Endothelial cell of umbilical vein (primary cell): Measurements from ENCODE around the gene RBM4. TPM values are rescaled to one million over a fixed set of nuclear protein-coding genes. Genes with fewer than 3 reads are reported as not detected.

ENCODE experiments used
- BruUV-seq: library from RNA; stranded (reverse); fragments of 400-500 nt; replicated peaks from 2 replicates; lab custom pipeline; 2021; lab: Mats Ljungman, UMichigan
- CTCF ChIA-PET: fragments of 300-600, 350-600 bp; sonication (Branson Sonifier 250); formaldehyde crosslinking; loops from one replicate; lab custom pipeline; 2021; ENCODE audit warnings: antibody characterized with exemption, inconsistent platforms; lab: Charles Lee
- POLR2A ChIA-PET: fragments of 300-600, 350-600 bp; sonication (Branson Sonifier 250); formaldehyde crosslinking; loops from one replicate; lab custom pipeline; 2021; ENCODE audit warnings: antibody characterized with exemption, inconsistent platforms; lab: Charles Lee
- DNase-seq: peaks from one replicate; pipeline ENCODE4 v3.0.0-alpha.2; 2011; ENCODE audit warnings: low read depth, low spot score
- FAIRE-seq: peaks from 2 replicates; lab custom pipeline; 2011; peaks lifted over from hg19 to GRCh38; lab: Jason Lieb, UNC
- H2AFZ ChIP-seq: 2 replicates; pipeline ENCODE4 v1.6.0; 2012; ENCODE audit warnings: low read depth, low read length, control low read depth, inconsistent platforms
- H3K27ac ChIP-seq: 2 replicates; pipeline ENCODE4 v1.5.1; 2011; ENCODE audit warnings: low read depth, mild to moderate bottlenecking, control low read depth, low read length, moderate library complexity; ENCODE audit not compliant: insufficient read depth
- H3K27me3 ChIP-seq, 2 experiments: 2 replicates each; pipeline versions ENCODE4 v1.6.0 to v1.6.1; 2011; ENCODE audit warnings: low read length in 2 of 2, mixed read lengths in 1 of 2; ENCODE audit not compliant: control insufficient read depth in 2 of 2, insufficient read depth in 2 of 2
- H3K36me3 ChIP-seq, 2 experiments: 2 replicates in 1 of 2; 3 replicates in 1 of 2; pipeline ENCODE4 v1.5.1; 2011; ENCODE audit warnings: low read length in 2 of 2, mild to moderate bottlenecking in 1 of 2, moderate library complexity in 1 of 2; ENCODE audit not compliant: control insufficient read depth in 2 of 2, insufficient read depth in 2 of 2; ENCODE audit errors: extremely low read depth in 1 of 2
- H3K4me1 ChIP-seq: 3 replicates; pipeline ENCODE4 v1.5.1; 2011; ENCODE audit warnings: mild to moderate bottlenecking, low read length; ENCODE audit not compliant: control insufficient read depth, insufficient read depth; ENCODE audit errors: extremely low read depth
- H3K4me2 ChIP-seq: 2 replicates; pipeline ENCODE4 v1.6.1; 2011; ENCODE audit warnings: low read length, control low read depth, mixed read lengths; ENCODE audit not compliant: insufficient read depth
- H3K4me3 ChIP-seq, 3 experiments: fragments of 200-600 bp in 1 of 3; sonication (generic), shearing (Covaris generic) in 1 of 3; replicated peaks in 1 of 3; 2 replicates each; pipeline ENCODE4 v1.5.1; 2011 to 2016; ENCODE audit warnings: control low read depth in 3 of 3, low read length in 3 of 3, mild to moderate bottlenecking in 2 of 3, inconsistent platforms in 1 of 3, low read depth in 1 of 3, moderate library complexity in 1 of 3; ENCODE audit not compliant: insufficient read depth in 1 of 3
- H3K79me2 ChIP-seq: 2 replicates; pipeline ENCODE4 v1.6.0; 2012; ENCODE audit warnings: low read length, inconsistent platforms; ENCODE audit not compliant: control insufficient read depth, insufficient read depth
- H3K9ac ChIP-seq: replicated peaks from 2 replicates; pipeline ENCODE3; 2011; ENCODE audit warnings: low read length, control low read depth; ENCODE audit not compliant: insufficient read depth; ENCODE audit errors: extremely low read depth
- H3K9me1 ChIP-seq: replicated peaks from 3 replicates; pipeline ENCODE4 v1.6.0; 2011; ENCODE audit warnings: mild to moderate bottlenecking, low read length; ENCODE audit not compliant: control insufficient read depth, insufficient read depth; ENCODE audit errors: extremely low read depth
- H3K9me3 ChIP-seq: replicated peaks from 2 replicates; pipeline ENCODE4 v1.5.1; 2012; ENCODE audit warnings: low read length, inconsistent platforms; ENCODE audit not compliant: control insufficient read depth, insufficient read depth
- H4K20me1 ChIP-seq: replicated peaks from 2 replicates; pipeline ENCODE3; 2011; ENCODE audit warnings: mild to moderate bottlenecking, low read length; ENCODE audit not compliant: control insufficient read depth, insufficient read depth; ENCODE audit errors: extremely low read depth
- EZH2 ChIP-seq: IDR thresholded peaks from 2 replicates; pipeline ENCODE4 v1.6.1; 2012; ENCODE audit warnings: borderline replicate concordance, low read depth, mild to moderate bottlenecking, moderate library complexity, low read length, inconsistent platforms; ENCODE audit not compliant: severe bottlenecking
- GATA2 ChIP-seq: IDR thresholded peaks from 2 replicates; pipeline ENCODE4 v1.7.0; 2011; ENCODE audit warnings: low read depth, mild to moderate bottlenecking, moderate library complexity, mixed read lengths, low read length; ENCODE audit not compliant: insufficient read length, insufficient read depth
- MAX ChIP-seq: IDR thresholded peaks from 2 replicates; pipeline ENCODE4 v1.6.1; 2011; ENCODE audit not compliant: insufficient read depth, insufficient read length
- POLR2A ChIP-seq: IDR thresholded peaks from 2 replicates; pipeline ENCODE4 v1.6.1; 2012; ENCODE audit warnings: low read depth, mild to moderate bottlenecking, control low read depth, low read length
- POLR2AphosphoS5 ChIP-seq: IDR thresholded peaks from 2 replicates; pipeline ENCODE4 v1.6.1; 2012; ENCODE audit warnings: low read depth, mild to moderate bottlenecking, control low read depth, low read length, moderate library complexity; ENCODE audit not compliant: insufficient read depth
- dilution Hi-C: fragments of 300-500 bp; cut with MboI; formaldehyde crosslinking; loops from one replicate; pipeline ENCODE4 v1.15.0; 2019; ENCODE audit warnings: low sequenced_read_pairs; ENCODE audit not compliant: extremely low pct_ligation_motif_present
- intact Hi-C: fragments of 100-400 bp; cut with micrococcal nuclease; formaldehyde crosslinking; loops from one replicate; pipeline ENCODE4 v1.10.0; 2022
- polyA plus RNA-seq, 4 experiments: library from polyadenylated mRNA; depleted of rRNA in 3 of 4; stranded (reverse) in 3 of 4; unstranded in 1 of 4; fragments of >200 nt; gene quantifications; 2 replicates each; pipeline versions ENCODE4 v1.2.1 to v1.2.3, GENCODE V29; 2011 to 2012; ENCODE audit warnings: missing spikeins in 1 of 4
- total RNA-seq: library from RNA; stranded (reverse); gene quantifications from 2 replicates; pipeline ENCODE4 v1.2.3, GENCODE V29; 2021

The RBM4 gene
- total and polyA plus RNA-seq, 2 donors (not counting 3 experiments of a cell fraction or from before 2014, with no cell fraction given): 153 to 361 TPM

- no peak for FAIRE-seq
- Histone ChIP-seq H3K79me2 (peaks cover 21% of the 10 kb centered on the region), H3K27me3 (no peaks in the 10 kb centered on the region), H3K4me1 (peaks cover 17% of the 10 kb centered on the region), H2AFZ (peak within 1 kb of the TSS; percentile 84), H3K36me3 (peaks cover 2 to 3% of the 10 kb centered on the region in 2 experiments), H4K20me1 (no peaks in the 10 kb centered on the region), H3K9ac (peak within 1 kb of the TSS; percentile 92), H3K4me2 (peak within 1 kb of the TSS; percentile 95), H3K9me1 (no peaks in the 10 kb centered on the region), H3K9me3 (no peaks in the 10 kb centered on the region), H3K27ac (peak within 1 kb of the TSS; percentile 87), H3K4me3 (peak within 1 kb of the TSS; percentile 65 to 86 (median 76))
- no TSS peak for BruUV-seq
- POLR2A ChIA-PET: interaction anchor here (0.6 to 2.4 kb wide), 12 partner anchors 29 to 239 kb away, joined by 3 to 27 read pairs (median 5); partner anchors contain the start of genes ACTN3, DPP3, MRPL11 and RBM14
- dilution Hi-C loops (no loop called here), intact Hi-C loops (loop anchor here (1.0 to 5.0 kb wide), 8 partner anchors 39 to 269 kb away; partner anchors contain the start of genes CCDC87, CCS, DPP3 and RBM14)
- TF ChIP-seq EZH2 (no peak), MAX (peak; percentile 65), POLR2A (peak; percentile 79), GATA2 (no peak), POLR2AphosphoS5 (peak; percentile 87)
- CTCF ChIA-PET: interaction anchor here (0.6 to 3.6 kb wide), 44 partner anchors 8 to 298 kb away, joined by 3 to 143 read pairs (median 6); partner anchors contain the start of genes ACTN3, BBS1, CCDC87 and CCS
- peak; percentile 97 for DNase-seq
These were observed 39.3 kb downstream of the RBM4 start, which contains the start of gene RBM4B for GRCh38 chr11:66677599-66678375. Gene RBM4B, minus strand, starts transcription at chr11:66677887. Its CDS starts 808 bp downstream, at chr11:66677079.
